MCF 10A (cell line): ENCODE measurements around the gene GGCX. TPM values are rescaled to one million over a fixed set of nuclear protein-coding genes. Genes with fewer than 3 reads are reported as not detected.

Experiments used
- BruUV-seq: library from RNA; stranded (reverse); fragments of 400-500 nt; replicated peaks from 2 replicates; lab custom pipeline; 2021; lab: Mats Ljungman, UMichigan
- CTCF ChIA-PET: fragments of 300-600 bp; sonication (Branson Sonifier 250); formaldehyde crosslinking; extraction: SDS; loops from one replicate; lab custom pipeline; 2021; ENCODE audit warnings: antibody characterized with exemption, inconsistent platforms; lab: Yijun Ruan, JAX
- POLR2A ChIA-PET: fragments of 300-600, 350-650 bp; sonication (Branson Sonifier 250); formaldehyde crosslinking; extraction: SDS; loops from one replicate; lab custom pipeline; 2020; ENCODE audit warnings: antibody characterized with exemption, inconsistent platforms; lab: Yijun Ruan, JAX
- DNase-seq: peaks from one replicate; pipeline ENCODE4 v3.0.0-alpha.2; 2018; ENCODE audit not compliant: unreplicated experiment
- H3K27ac Mint-ChIP-seq: one replicate; pipeline ENCODE4 v1.8.0; 2022; ENCODE audit warnings: mild to moderate bottlenecking, low read depth, mixed read lengths; ENCODE audit not compliant: unreplicated experiment
- H3K27me3 Mint-ChIP-seq: one replicate; pipeline ENCODE4 v1.8.0; 2022; ENCODE audit warnings: mixed read lengths; ENCODE audit not compliant: insufficient read depth, unreplicated experiment
- H3K36me3 Mint-ChIP-seq: one replicate; pipeline ENCODE4 v1.8.0; 2022; ENCODE audit warnings: mild to moderate bottlenecking, moderate library complexity, mixed read lengths; ENCODE audit not compliant: insufficient read depth, unreplicated experiment
- H3K4me1 Mint-ChIP-seq: one replicate; pipeline ENCODE4 v1.8.0; 2022; ENCODE audit warnings: mixed read lengths; ENCODE audit not compliant: insufficient read depth, unreplicated experiment
- H3K4me3 Mint-ChIP-seq: one replicate; pipeline ENCODE4 v1.8.0; 2022; ENCODE audit warnings: mild to moderate bottlenecking, moderate library complexity, mixed read lengths; ENCODE audit not compliant: unreplicated experiment
- H3K9me3 Mint-ChIP-seq: one replicate; pipeline ENCODE4 v1.8.0; 2022; ENCODE audit warnings: mixed read lengths; ENCODE audit not compliant: unreplicated experiment
- CTCF ChIP-seq: fragments of 200-600 bp; IDR thresholded peaks from one replicate; pipeline ENCODE4 v1.8.0; 2022; ENCODE audit warnings: antibody characterized with exemption, mild to moderate bottlenecking; ENCODE audit not compliant: unreplicated experiment
- intact Hi-C: fragments of 100-400 bp; cut with micrococcal nuclease; formaldehyde crosslinking; loops from 2 replicates; pipeline ENCODE4 v1.14.1; 2022
- total RNA-seq: library from RNA; stranded (reverse); gene quantifications from 2 replicates; pipeline ENCODE4 v1.2.3, GENCODE V29; 2022

GGCX gene
- total RNA-seq, 1 experiment from 2014 or later, result 49.1 TPM

- Mint-ChIP-seq H3K4me3 (no peak overlapping the region), H3K9me3 (no peaks in the 10 kb centered on the region), H3K27ac (peak overlapping the region; percentile 55), H3K36me3 (no peaks in the 10 kb centered on the region), H3K4me1 (peaks cover 30% of the 10 kb centered on the region), H3K27me3 (no peaks in the 10 kb centered on the region)
- ChIA-PET CTCF (interaction anchor here (1.6 kb wide), 1 partner anchor 33 kb away, joined by 4 read pairs; no protein-coding TSS in a partner anchor), POLR2A (interaction anchor here (0.6 to 15.5 kb wide), 8 partner anchors 28 to 533 kb away, joined by 3 to 376 read pairs (median 12); partner anchors contain the start of genes MAT2A and TGOLN2)
- DNase-seq, result no peak
- no peak for TF ChIP-seq CTCF
- BruUV-seq, result no TSS peak
- intact Hi-C loops, result no loop called here
Observed at GRCh38 chr2:85502720-85503119, 58.6 kb downstream of the GGCX start.

DNA sequence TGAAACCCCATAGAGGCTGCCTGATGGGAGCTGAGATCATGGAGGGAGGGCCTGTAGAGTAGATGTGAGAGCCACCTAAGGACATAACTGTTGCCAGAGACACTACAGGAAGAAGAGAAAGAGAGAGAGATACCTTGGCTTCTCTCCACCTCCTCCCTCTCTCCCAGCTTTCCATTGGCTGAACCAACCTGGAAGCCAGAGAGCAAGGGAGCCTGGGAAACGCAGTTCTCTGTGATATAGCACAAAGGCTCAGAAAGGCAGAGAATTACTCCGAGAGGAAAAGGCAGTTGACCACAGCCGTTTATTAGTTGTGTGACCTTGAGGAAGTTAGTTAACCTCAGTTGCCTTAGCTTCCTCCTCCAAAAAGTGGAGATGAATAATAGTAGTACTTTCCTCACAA is 60.0 kb downstream of the GGCX start:
- no peak for TF ChIP-seq CTCF
- no peak overlapping the region for H3K27ac Mint-ChIP-seq
- intact Hi-C loops, result no loop called here
- no peak overlapping the region for H3K4me3 Mint-ChIP-seq
- peaks cover 30% of the 10 kb centered on the region for H3K4me1 Mint-ChIP-seq
- POLR2A ChIA-PET, result interaction anchor here (1.1 to 15.5 kb wide), 3 partner anchors 37 to 81 kb away, joined by 4 to 376 read pairs (median 5); partner anchors contain the start of gene MAT2A
- no peak for DNase-seq
- H3K27me3 Mint-ChIP-seq, result no peaks in the 10 kb centered on the region
- CTCF ChIA-PET, result interaction anchor here (0.5 to 1.8 kb wide), 8 partner anchors 9 to 314 kb away, joined by 3 to 5 read pairs (median 3); partner anchors contain the start of genes MAT2A and SH2D6
- no TSS peak for BruUV-seq
- H3K9me3 Mint-ChIP-seq, result no peaks in the 10 kb centered on the region
- no peaks in the 10 kb centered on the region for H3K36me3 Mint-ChIP-seq

- ChIA-PET CTCF (no interaction called here), POLR2A (interaction anchor here (1.1 to 15.5 kb wide), 4 partner anchors 26 to 70 kb away, joined by 3 to 376 read pairs (median 10); partner anchors contain the start of gene MAT2A)
- no TSS peak for BruUV-seq
- Mint-ChIP-seq H3K4me1 (peaks cover 4% of the 10 kb centered on the region), H3K36me3 (no peaks in the 10 kb centered on the region), H3K4me3 (no peak overlapping the region), H3K27me3 (no peaks in the 10 kb centered on the region), H3K9me3 (no peaks in the 10 kb centered on the region), H3K27ac (peak overlapping the region; percentile 96)
- intact Hi-C loops, result no loop called here
- no peak for DNase-seq
- TF ChIP-seq CTCF, result no peak
Observed at GRCh38 chr2:85497944-85498630, 63.2 kb downstream of the GGCX start.

GRCh38 chr2:85496436-85496835 is 64.9 kb downstream of the GGCX start:
- intact Hi-C loops, result no loop called here
- Mint-ChIP-seq H3K36me3 (no peaks in the 10 kb centered on the region), H3K4me1 (no peaks in the 10 kb centered on the region), H3K9me3 (no peaks in the 10 kb centered on the region), H3K27ac (no peak overlapping the region), H3K4me3 (no peak overlapping the region), H3K27me3 (no peaks in the 10 kb centered on the region)
- ChIA-PET CTCF (interaction anchor here (1.0 kb wide), 1 partner anchor 22 kb away, joined by 3 read pairs; no protein-coding TSS in a partner anchor), POLR2A (interaction anchor here (15.5 kb wide), 1 partner anchor 42 kb away, joined by 376 read pairs; the partner anchor contains the start of gene MAT2A)
- TF ChIP-seq CTCF, result no peak
- BruUV-seq, result no TSS peak
- DNase-seq, result no peak

Other genes with a start within 250 kb of the GGCX start
- gene TGOLN2, start 233.5 kb downstream of the GGCX start, total RNA-seq, result 62.9 and 65.5 TPM in 2 replicates
- gene RETSAT, start 207.0 kb downstream of the GGCX start, total RNA-seq, result 59.2 and 60.4 TPM in 2 replicates
- 16.2 and 16.7 TPM in 2 replicates for gene ELMOD3, start 206.7 kb downstream of the GGCX start, total RNA-seq
- 173 and 188 TPM in 2 replicates for gene CAPG, start 151.1 kb downstream of the GGCX start, total RNA-seq
- 0.84 and 2.2 TPM in 2 replicates for gene SH2D6, start 142.8 kb downstream of the GGCX start, total RNA-seq
- 348 and 366 TPM in 2 replicates for gene MAT2A, start 22.3 kb downstream of the GGCX start, total RNA-seq
- 49.9 and 56.0 TPM in 2 replicates for gene VAMP8, start 16.1 kb upstream of the GGCX start, total RNA-seq
- gene VAMP5, start 22.9 kb upstream of the GGCX start, total RNA-seq, result 1.6 and 3.0 TPM in 2 replicates
- 125 and 215 TPM in 2 replicates for gene RNF181, start 34.3 kb upstream of the GGCX start, total RNA-seq
- 12.5 and 14.5 TPM in 2 replicates for gene TMEM150A, start 41.2 kb upstream of the GGCX start, total RNA-seq
- 34.3 and 35.5 TPM in 2 replicates for gene C2orf68, start 50.6 kb upstream of the GGCX start, total RNA-seq
- gene USP39, start 54.7 kb upstream of the GGCX start, total RNA-seq, result 36.7 and 43.8 TPM in 2 replicates
- gene SFTPB, start 106.7 kb upstream of the GGCX start, total RNA-seq, result 0.26 and 0.32 TPM in 2 replicates
- not detected in 2 replicates for gene GNLY, start 132.9 kb upstream of the GGCX start, total RNA-seq
- 0.72 and 1.2 TPM in 2 replicates for gene ATOH8, start 192.5 kb upstream of the GGCX start, total RNA-seq